Hepatocyte (in vitro differentiated cells): ENCODE data around the gene TECR. TPM values are rescaled to one million over a fixed set of nuclear protein-coding genes. Genes with fewer than 3 reads are reported as not detected.

Source experiments
- DNase-seq: peaks from one replicate; pipeline ENCODE4 v3.0.0-alpha.2; 2016; ENCODE audit warnings: low spot score
- H2AFZ ChIP-seq: fragments of 200-600 bp; sonication (generic); 2 replicates; pipeline ENCODE4 v1.6.0; 2016; ENCODE audit warnings: antibody characterized with exemption, mild to moderate bottlenecking
- H3K27ac ChIP-seq: fragments of 200-600 bp; sonication (generic); 2 replicates; pipeline ENCODE4 v1.5.1; 2016; ENCODE audit warnings: mild to moderate bottlenecking
- H3K27me3 ChIP-seq: fragments of 200-600 bp; sonication (generic); 2 replicates; pipeline ENCODE4 v1.6.1; 2016
- H3K36me3 ChIP-seq: fragments of 200-600 bp; sonication (generic); replicated peaks from 2 replicates; pipeline ENCODE4 v1.5.1; 2016; ENCODE audit warnings: low read depth; ENCODE audit not compliant: insufficient read depth
- H3K4me1 ChIP-seq: fragments of 200-600 bp; sonication (generic); 2 replicates; pipeline ENCODE4 v1.5.1; 2016; ENCODE audit warnings: mild to moderate bottlenecking, moderate library complexity; ENCODE audit not compliant: insufficient read depth
- H3K4me2 ChIP-seq: fragments of 200-600 bp; sonication (generic); 2 replicates; pipeline ENCODE4 v1.6.0; 2016
- H3K4me3 ChIP-seq: fragments of 200-600 bp; sonication (generic); 2 replicates; pipeline ENCODE4 v1.5.1; 2016; ENCODE audit warnings: mild to moderate bottlenecking
- H3K79me2 ChIP-seq: fragments of 200-600 bp; sonication (generic); 2 replicates; pipeline ENCODE4 v1.6.0; 2017; ENCODE audit warnings: mild to moderate bottlenecking
- H3K9me2 ChIP-seq: fragments of 200-600 bp; sonication (generic); replicated peaks from 2 replicates; pipeline ENCODE4 v1.6.0; 2017; ENCODE audit warnings: mild to moderate bottlenecking; ENCODE audit not compliant: insufficient read depth
- H3K9me3 ChIP-seq: fragments of 200-600 bp; sonication (generic); 2 replicates; pipeline ENCODE4 v1.5.1; 2016; ENCODE audit warnings: low read depth, mild to moderate bottlenecking
- H4K20me1 ChIP-seq: fragments of 200-600 bp; sonication (generic); 2 replicates; pipeline ENCODE4 v1.6.0; 2016; ENCODE audit warnings: mild to moderate bottlenecking; ENCODE audit not compliant: insufficient read depth, poor library complexity, severe bottlenecking
- CTCF ChIP-seq: fragments of 200-600 bp; sonication (generic); IDR thresholded peaks from 2 replicates; pipeline ENCODE4 v1.5.1; 2016; ENCODE audit warnings: antibody characterized with exemption, mild to moderate bottlenecking; ENCODE audit not compliant: poor library complexity
- EZH2 ChIP-seq: fragments of 200-600 bp; sonication (generic); IDR thresholded peaks from 2 replicates; pipeline ENCODE4 v1.6.1; 2016; ENCODE audit warnings: antibody characterized with exemption, mild to moderate bottlenecking, borderline replicate concordance
- EZH2phosphoT487 ChIP-seq: fragments of 200-600 bp; sonication (generic); IDR thresholded peaks from one replicate; pipeline ENCODE4 v1.6.1; 2018; ENCODE audit warnings: antibody characterized with exemption, mild to moderate bottlenecking, low read depth, moderate library complexity; ENCODE audit not compliant: unreplicated experiment, severe bottlenecking
- whole genome bisulfite sequencing: methylation state at CpG from one replicate; pipeline ENCODE4 v1.1.6; 2016; ENCODE audit warnings: low lambda C conversion rate; ENCODE audit errors: missing lambda C conversion rate; 5-methylcytosine and 5-hydroxymethylcytosine counted together
- polyA plus RNA-seq: library from polyadenylated mRNA; unstranded; fragments of >200 nt; fragmentation: Nextera tagmentation; extraction: Ambion mirVana; gene quantifications from 2 replicates; pipeline ENCODE4 v1.2.1, GENCODE V29; 2016
- total RNA-seq: library from RNA; depleted of rRNA; stranded (reverse); fragments of >200 nt; gene quantifications from 2 replicates; pipeline ENCODE4 v1.2.3, GENCODE V29; 2014

The TECR gene
- total and polyA plus RNA-seq, 2 experiments from 2014 or later: 65.3 to 366 TPM

DNA sequence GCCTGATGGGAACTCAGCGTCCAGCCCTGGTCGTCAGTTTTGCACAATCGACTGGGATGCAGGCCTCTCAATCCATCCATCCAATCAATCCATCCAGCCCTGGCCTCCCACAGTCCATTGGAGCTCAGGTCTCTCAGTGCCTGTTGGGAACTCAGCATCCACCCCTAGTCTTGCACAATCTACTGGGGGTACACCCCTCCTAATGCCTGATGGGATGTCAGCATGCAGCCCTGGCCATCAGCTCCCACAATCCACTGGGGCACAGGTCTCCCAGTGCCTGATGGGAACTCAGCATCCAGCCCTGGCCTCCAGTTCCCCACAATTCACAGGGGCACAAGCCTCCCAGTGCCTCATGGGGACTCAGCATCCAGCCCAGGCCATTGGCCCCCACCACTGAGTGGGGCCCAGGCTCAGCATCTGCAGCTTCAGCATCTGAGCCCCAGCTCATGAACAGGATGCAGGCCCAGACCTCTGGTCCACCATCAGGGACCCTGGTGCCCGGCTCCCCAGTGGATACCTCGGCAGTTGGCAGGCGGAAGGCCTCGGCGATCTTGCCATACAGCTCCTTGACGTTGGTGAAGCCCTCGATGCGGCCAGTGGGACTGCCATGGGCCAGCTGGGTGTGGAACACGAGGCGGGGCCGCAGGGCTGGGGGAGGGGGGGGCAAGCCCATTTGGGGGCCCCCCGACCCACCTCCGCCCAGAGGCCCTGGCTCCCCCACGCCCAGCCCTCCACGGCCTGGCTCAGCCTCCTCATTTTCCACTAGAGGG is 47.0 kb upstream of the TECR start:
- no peaks in the 10 kb centered on the region for H3K9me2 ChIP-seq
- no peak overlapping the region for H3K4me2 ChIP-seq
- H2AFZ ChIP-seq: no peak overlapping the region
- no peak for TF ChIP-seq EZH2
- no peak for TF ChIP-seq CTCF
- no peak for TF ChIP-seq EZH2phosphoT487
- H4K20me1 ChIP-seq: peaks cover 3% of the 10 kb centered on the region
- H3K36me3 ChIP-seq: peaks cover 4% of the 10 kb centered on the region
- DNase-seq: no peak
- H3K27me3 ChIP-seq: no peaks in the 10 kb centered on the region
- H3K4me3 ChIP-seq: no peak overlapping the region
- no peak overlapping the region for H3K27ac ChIP-seq
- H3K9me3 ChIP-seq: no peaks in the 10 kb centered on the region
- H3K79me2 ChIP-seq: peaks cover 9% of the 10 kb centered on the region
- WGBS: 98% methylated on average over 9 of the region's 18 CpGs
- H3K4me1 ChIP-seq: peaks cover 8% of the 10 kb centered on the region

DNA sequence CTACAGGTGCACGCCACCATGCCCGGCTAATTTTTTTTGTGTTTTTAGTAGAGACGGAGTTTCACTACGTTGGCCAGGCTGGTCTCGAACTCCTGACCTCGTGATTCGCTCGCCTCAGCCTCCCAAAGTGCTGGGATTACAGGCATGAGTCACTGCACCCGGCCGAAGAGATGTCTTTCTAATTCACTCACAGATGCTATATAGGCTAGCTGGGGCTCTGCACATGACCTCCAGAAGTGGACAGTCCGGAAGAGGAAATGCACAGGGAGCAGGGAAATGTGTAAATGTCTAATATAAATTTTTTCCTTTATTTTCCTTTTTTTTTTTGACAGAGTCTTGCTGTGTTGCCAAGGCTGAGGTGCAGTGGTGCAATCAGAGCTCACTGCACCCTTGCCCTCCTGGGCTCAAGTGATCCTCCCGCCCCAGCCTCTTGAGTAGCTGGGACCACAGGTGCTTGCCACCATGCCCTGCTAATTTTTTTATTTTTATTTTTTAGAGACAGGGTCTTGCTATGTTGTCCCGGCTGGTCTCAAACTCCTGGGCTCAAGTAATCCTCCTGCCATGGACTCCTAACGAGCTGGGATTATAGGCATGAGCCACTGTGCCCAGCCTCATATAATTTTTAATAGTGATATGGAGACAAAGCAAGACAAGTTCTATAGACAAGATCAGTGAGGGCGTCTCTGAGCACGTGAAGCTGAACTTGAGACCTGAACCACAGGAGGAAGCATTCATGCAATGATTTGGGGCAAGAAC is 41.8 kb upstream of the TECR start:
- H3K36me3 ChIP-seq: no peaks in the 10 kb centered on the region
- H3K9me2 ChIP-seq: no peaks in the 10 kb centered on the region
- TF ChIP-seq EZH2 (no peak), EZH2phosphoT487 (no peak), CTCF (no peak)
- no peaks in the 10 kb centered on the region for H3K27me3 ChIP-seq
- no peak overlapping the region for H3K4me2 ChIP-seq
- no peaks in the 10 kb centered on the region for H3K9me3 ChIP-seq
- peaks cover 22% of the 10 kb centered on the region for H3K79me2 ChIP-seq
- H3K27ac ChIP-seq: no peak overlapping the region
- H3K4me3 ChIP-seq: no peak overlapping the region
- no peaks in the 10 kb centered on the region for H3K4me1 ChIP-seq
- DNase-seq: no peak
- 93% methylated on average over 16 of the region's 16 CpGs for WGBS
- H4K20me1 ChIP-seq: peaks cover under 1% of the 10 kb centered on the region
- H2AFZ ChIP-seq: no peak overlapping the region

GRCh38 chr19:14492756-14493337 is 36.5 kb upstream of the TECR start:
- H3K9me2 ChIP-seq: no peaks in the 10 kb centered on the region
- no peak for DNase-seq
- no peak overlapping the region for H3K4me3 ChIP-seq
- no peak for TF ChIP-seq CTCF
- no peak for TF ChIP-seq EZH2phosphoT487
- 89% methylated on average over 5 of the region's 5 CpGs for WGBS
- H3K36me3 ChIP-seq: no peaks in the 10 kb centered on the region
- no peaks in the 10 kb centered on the region for H3K9me3 ChIP-seq
- H3K79me2 ChIP-seq: peaks cover 40% of the 10 kb centered on the region
- no peak overlapping the region for H2AFZ ChIP-seq
- H4K20me1 ChIP-seq: peaks cover 21% of the 10 kb centered on the region
- H3K4me2 ChIP-seq: no peak overlapping the region
- peaks cover 25% of the 10 kb centered on the region for H3K4me1 ChIP-seq
- no peaks in the 10 kb centered on the region for H3K27me3 ChIP-seq
- H3K27ac ChIP-seq: no peak overlapping the region
